Mesodermal cell (in vitro differentiated cells): ENCODE measurements around the gene CALHM5.
A peak's percentile ranks its signal among the peaks of the same experiment; 100 is the strongest.
"Not testable (repeated sequence)": the region's sequence is repeated elsewhere in the genome, so short reads cannot be mapped to it uniquely, and the experiment has no call there.

Source experiments
- H3K27ac ChIP-seq: 2 replicates; pipeline ENCODE4 v1.7.0; 2013; ENCODE audit warnings: mild to moderate bottlenecking, low read depth, low read length, moderate library complexity; ENCODE audit not compliant: severe bottlenecking
- H3K36me3 ChIP-seq: 2 replicates; pipeline ENCODE4 v1.7.1; 2013; ENCODE audit warnings: mild to moderate bottlenecking, low read length, moderate library complexity; ENCODE audit not compliant: control insufficient read depth, insufficient read depth
- H3K4me1 ChIP-seq: one replicate; pipeline ENCODE4 v1.7.1; 2013; ENCODE audit warnings: mild to moderate bottlenecking, low read length; ENCODE audit not compliant: insufficient read depth, control insufficient read depth, poor library complexity, severe bottlenecking
- H3K4me3 ChIP-seq: 2 replicates; pipeline ENCODE4 v1.7.0; 2013; ENCODE audit warnings: low read length, control low read depth, mild to moderate bottlenecking; ENCODE audit not compliant: insufficient read depth, poor library complexity, severe bottlenecking; ENCODE audit errors: extremely low read depth
- H3K9me3 ChIP-seq: 2 replicates; pipeline ENCODE4 v1.7.1; 2013; ENCODE audit warnings: mild to moderate bottlenecking, low read length, moderate library complexity; ENCODE audit not compliant: control insufficient read depth
- WGBS, 2 experiments: methylation state at CpG; one replicate each; pipeline ENCODE4 v1.1.5; 2013; ENCODE audit warnings: missing lambda C conversion rate in 2 of 2; ENCODE audit not compliant: insufficient coverage in 2 of 2; 5-methylcytosine and 5-hydroxymethylcytosine counted together

Gene CALHM5

DNA sequence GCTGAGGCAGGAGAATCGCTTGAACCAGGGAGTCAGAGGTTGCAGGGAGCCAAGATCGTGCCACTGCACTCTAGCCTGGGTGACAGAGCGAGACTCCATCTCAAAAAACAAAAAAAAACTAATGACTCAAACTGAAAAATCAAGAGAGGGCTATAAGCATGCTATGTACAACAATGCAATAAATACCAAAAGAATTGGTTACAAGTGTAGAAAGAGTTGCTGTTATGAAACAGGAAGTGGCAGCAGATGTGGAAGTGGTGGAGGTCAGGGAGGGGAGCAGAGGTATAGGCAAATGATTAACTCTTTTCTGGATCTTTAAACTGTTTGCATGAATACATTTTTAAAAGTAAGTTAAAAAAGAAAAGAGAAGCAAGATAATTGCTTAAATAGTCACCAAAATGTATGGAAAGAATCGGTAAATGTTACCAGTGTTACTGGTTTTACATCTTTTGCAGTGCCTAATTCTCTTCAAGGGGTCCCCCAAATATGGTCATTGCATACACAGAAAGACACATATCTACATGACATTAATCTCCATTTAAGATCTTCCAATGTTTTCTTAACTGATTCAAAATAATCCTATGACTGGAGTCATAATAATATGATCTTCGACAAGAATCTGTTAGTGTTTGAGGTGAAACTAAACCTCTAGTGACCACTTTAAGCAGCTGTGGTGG lies 35.3 kb upstream of the CALHM5 start:
- 100% methylated on average over 1 of the region's 5 CpGs; no CpG with 5 or more reads in 1 of the 2 experiments for WGBS, 2 experiments
- H3K4me1 ChIP-seq, result no peaks in the 10 kb centered on the region
- H3K27ac ChIP-seq, result no peak overlapping the region
- no peaks in the 10 kb centered on the region for H3K36me3 ChIP-seq
- no peak overlapping the region for H3K4me3 ChIP-seq
- no peaks in the 10 kb centered on the region for H3K9me3 ChIP-seq

DNA sequence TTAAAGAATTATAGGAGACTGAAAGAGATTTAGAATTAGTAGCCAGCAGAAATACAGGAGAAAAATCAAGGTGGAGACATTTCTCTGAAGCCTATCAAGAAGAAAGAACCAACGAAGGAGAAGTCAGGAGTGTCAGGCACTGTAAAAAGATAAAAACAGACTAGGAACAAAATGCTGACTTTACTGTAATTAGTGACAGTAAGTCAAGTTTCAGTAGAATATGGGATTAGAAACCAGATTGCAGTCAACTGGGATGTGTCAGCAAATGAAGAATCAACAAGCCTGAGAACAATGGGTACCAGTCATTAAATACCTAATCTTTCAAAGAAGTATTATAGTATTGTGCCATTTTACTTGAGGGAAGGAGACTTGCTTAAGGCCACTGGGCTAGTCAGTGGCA lies 28.7 kb upstream of the CALHM5 start:
- Histone ChIP-seq H3K36me3 (no peaks in the 10 kb centered on the region), H3K27ac (no peak overlapping the region), H3K4me3 (no peak overlapping the region), H3K9me3 (no peaks in the 10 kb centered on the region), H3K4me1 (no peaks in the 10 kb centered on the region)
- WGBS, 2 experiments, result 60 to 94% methylated on average over 1 of the region's 1 CpG

DNA sequence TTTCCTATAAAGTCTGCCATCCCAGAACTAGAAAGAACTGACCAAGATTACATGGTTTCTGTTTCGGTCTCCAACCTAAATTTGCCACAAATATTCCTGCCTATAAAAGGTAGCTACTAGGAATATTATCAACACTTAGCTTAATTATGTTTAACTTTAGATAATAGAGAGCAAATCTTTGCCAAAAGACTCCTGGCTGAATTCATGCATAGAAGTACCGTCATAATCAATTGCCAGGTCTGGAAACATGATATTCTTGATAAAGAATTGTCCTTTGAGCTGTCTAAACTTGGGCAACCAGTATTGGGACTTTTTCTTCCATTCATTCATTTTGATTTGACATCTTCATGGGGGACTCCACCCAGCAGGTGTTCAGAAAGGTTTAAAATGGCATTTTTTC lies 27.8 kb upstream of the CALHM5 start:
- Histone ChIP-seq H3K4me3 (no peak overlapping the region), H3K27ac (no peak overlapping the region), H3K4me1 (no peaks in the 10 kb centered on the region), H3K9me3 (no peaks in the 10 kb centered on the region), H3K36me3 (no peaks in the 10 kb centered on the region)
- WGBS, 2 experiments, result 67 to 91% methylated on average over 1 of the region's 2 CpGs

- Histone ChIP-seq H3K27ac (no peak overlapping the region), H3K4me3 (no peak overlapping the region), H3K36me3 (no peaks in the 10 kb centered on the region), H3K9me3 (no peaks in the 10 kb centered on the region), H3K4me1 (no peaks in the 10 kb centered on the region)
- 67 to 92% methylated on average over 2 of the region's 5 CpGs for WGBS, 2 experiments
Observed at GRCh38 chr6:116485559-116486184, 25.8 kb upstream of the CALHM5 start.

GRCh38 chr6:116491610-116492330 lies 19.7 kb upstream of the CALHM5 start:
- Histone ChIP-seq H3K36me3 (no peaks in the 10 kb centered on the region), H3K9me3 (no peaks in the 10 kb centered on the region), H3K4me3 (no peak overlapping the region), H3K27ac (peak overlapping the region; percentile 49), H3K4me1 (no peaks in the 10 kb centered on the region)
- 100% methylated on average over 1 of the region's 1 CpG; no CpG with 5 or more reads in 1 of the 2 experiments for WGBS, 2 experiments

GRCh38 chr6:116492331-116493067 lies 18.9 kb upstream of the CALHM5 start:
- Histone ChIP-seq H3K4me1 (no peaks in the 10 kb centered on the region), H3K27ac (peak overlapping the region; percentile 49)

GRCh38 chr6:116495161-116495560 lies 16.3 kb upstream of the CALHM5 start:
- not testable (repeated sequence) for H3K9me3 ChIP-seq, H3K27ac ChIP-seq, H3K4me1 ChIP-seq, H3K4me3 ChIP-seq, H3K36me3 ChIP-seq
- WGBS, 2 experiments, result no CpG with 5 or more reads among the region's 1 CpG

More at GRCh38 chr6:116492331-116493067, 18.9 kb upstream of the CALHM5 start:
- Histone ChIP-seq H3K9me3 (no peaks in the 10 kb centered on the region), H3K36me3 (no peaks in the 10 kb centered on the region), H3K4me3 (no peak overlapping the region)
- WGBS, 2 experiments, result 60 to 82% methylated on average over 2 to 3 of the region's 6 CpGs

- Histone ChIP-seq H3K4me1 (peaks cover 4% of the 10 kb centered on the region), H3K36me3 (no peaks in the 10 kb centered on the region), H3K9me3 (no peaks in the 10 kb centered on the region), H3K4me3 (no peak overlapping the region), H3K27ac (no peak overlapping the region)
- WGBS, 2 experiments, result 90 to 91% methylated on average over 3 of the region's 3 CpGs
Observed at GRCh38 chr6:116497113-116497676, 14.2 kb upstream of the CALHM5 start.

DNA sequence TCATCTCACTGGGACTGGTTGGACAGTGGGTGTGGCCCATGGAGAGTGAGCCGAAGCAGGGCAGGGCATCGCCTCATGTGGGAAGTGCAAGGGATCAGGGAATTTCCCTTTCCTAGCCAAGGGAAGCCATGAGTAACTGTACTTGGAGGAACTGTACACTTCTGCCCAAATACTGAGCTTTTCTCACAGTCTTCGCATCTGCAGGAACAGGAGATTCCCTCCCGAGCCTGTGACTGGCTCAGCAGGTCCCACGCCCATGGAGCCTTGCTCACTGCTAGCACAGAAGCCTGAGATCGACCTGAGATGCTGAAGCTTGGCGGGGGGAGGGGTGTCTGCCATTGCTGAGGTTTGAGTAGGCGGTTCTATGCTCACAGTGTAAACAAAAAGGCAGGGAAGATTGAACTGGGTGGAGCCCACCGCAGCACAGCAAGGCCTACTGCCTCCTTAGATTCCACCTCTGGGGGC lies 10.4 kb upstream of the CALHM5 start:
- Histone ChIP-seq H3K4me1 (peaks cover 4% of the 10 kb centered on the region), H3K9me3 (no peaks in the 10 kb centered on the region), H3K36me3 (no peaks in the 10 kb centered on the region), H3K4me3 (no peak overlapping the region), H3K27ac (no peak overlapping the region)
- WGBS, 2 experiments, result 80 to 85% methylated on average over 4 to 9 of the region's 9 CpGs

- Histone ChIP-seq H3K9me3 (peaks cover 3% of the 10 kb centered on the region), H3K27ac (no peak overlapping the region), H3K4me1 (no peaks in the 10 kb centered on the region), H3K4me3 (no peak overlapping the region), H3K36me3 (no peaks in the 10 kb centered on the region)
- WGBS, 2 experiments, result 100% methylated on average over 1 of the region's 3 CpGs; no CpG with 5 or more reads in 1 of the 2 experiments
Observed at GRCh38 chr6:116507324-116507723, 4.1 kb upstream of the CALHM5 start.
